ENCODE data around the gene DTNBP1.
A peak's percentile ranks its signal among the peaks of the same experiment; 100 is the strongest.

Gene DTNBP1

DNA sequence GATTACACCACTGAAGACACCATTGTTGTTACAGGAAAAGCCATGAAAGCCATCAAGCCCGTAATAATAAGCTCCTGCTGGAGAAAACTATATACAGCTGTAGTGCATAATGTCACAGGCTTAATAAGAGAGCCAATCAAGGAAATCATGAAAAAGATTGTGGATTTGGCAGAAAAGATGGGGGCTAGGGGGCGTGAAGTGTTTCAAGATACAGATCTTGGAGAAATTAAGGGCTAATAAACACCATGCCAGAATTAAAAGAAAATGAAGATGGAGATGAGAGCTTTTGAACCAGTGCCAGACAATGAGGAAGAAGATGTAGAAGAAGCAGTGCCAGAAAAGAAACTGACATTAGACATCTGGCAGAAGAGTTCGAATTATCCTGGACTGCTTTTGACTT is 43.2 kb upstream of the DTNBP1 start:
- Histone ChIP-seq H3K79me2 (ENCODE audit: low read length) (no peaks in the 10 kb centered on the region), H3K9me2 (replicated peaks; ENCODE audit: insufficient read depth, low read length) (no peaks in the 10 kb centered on the region), H2AFZ (ENCODE audit: low read length) (no peak overlapping the region), H4K20me1 (ENCODE audit: insufficient read depth, low read length) (no peaks in the 10 kb centered on the region), H3K4me3 (ENCODE audit: low read length) (no peak overlapping the region), H3K4me1 (ENCODE audit: low read length) (no peaks in the 10 kb centered on the region), H3F3A (ENCODE audit: insufficient read depth, low read length) (no peaks in the 10 kb centered on the region), H3K27me3 (replicated peaks; ENCODE audit: insufficient read depth, low read length) (no peaks in the 10 kb centered on the region), H3K27ac (ENCODE audit: low read length) (no peak overlapping the region), H3K9me3 (replicated peaks; ENCODE audit: insufficient read depth, low read length) (no peaks in the 10 kb centered on the region), H3K9ac (ENCODE audit: low read length) (no peak overlapping the region), H3K4me2 (ENCODE audit: low read depth, low read length) (no peak overlapping the region), H3K36me3 (replicated peaks; ENCODE audit: insufficient read depth, low read length) (no peaks in the 10 kb centered on the region)
- no peak for TF ChIP-seq EZH2 (optimal IDR thresholded peaks at IDR 0.05; ENCODE audit: low read depth, low read length)
- no peak for TF ChIP-seq EZH2phosphoT487 (IDR thresholded peaks at IDR 0.05; ENCODE audit: low read length)
- TF ChIP-seq, protein P1, sequence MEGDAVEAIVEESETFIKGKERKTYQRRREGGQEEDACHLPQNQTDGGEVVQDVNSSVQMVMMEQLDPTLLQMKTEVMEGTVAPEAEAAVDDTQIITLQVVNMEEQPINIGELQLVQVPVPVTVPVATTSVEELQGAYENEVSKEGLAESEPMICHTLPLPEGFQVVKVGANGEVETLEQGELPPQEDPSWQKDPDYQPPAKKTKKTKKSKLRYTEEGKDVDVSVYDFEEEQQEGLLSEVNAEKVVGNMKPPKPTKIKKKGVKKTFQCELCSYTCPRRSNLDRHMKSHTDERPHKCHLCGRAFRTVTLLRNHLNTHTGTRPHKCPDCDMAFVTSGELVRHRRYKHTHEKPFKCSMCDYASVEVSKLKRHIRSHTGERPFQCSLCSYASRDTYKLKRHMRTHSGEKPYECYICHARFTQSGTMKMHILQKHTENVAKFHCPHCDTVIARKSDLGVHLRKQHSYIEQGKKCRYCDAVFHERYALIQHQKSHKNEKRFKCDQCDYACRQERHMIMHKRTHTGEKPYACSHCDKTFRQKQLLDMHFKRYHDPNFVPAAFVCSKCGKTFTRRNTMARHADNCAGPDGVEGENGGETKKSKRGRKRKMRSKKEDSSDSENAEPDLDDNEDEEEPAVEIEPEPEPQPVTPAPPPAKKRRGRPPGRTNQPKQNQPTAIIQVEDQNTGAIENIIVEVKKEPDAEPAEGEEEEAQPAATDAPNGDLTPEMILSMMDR (IDR thresholded peaks at IDR 0.05; ENCODE audit: low read length): no peak
- DNase-seq: no peak

DNA sequence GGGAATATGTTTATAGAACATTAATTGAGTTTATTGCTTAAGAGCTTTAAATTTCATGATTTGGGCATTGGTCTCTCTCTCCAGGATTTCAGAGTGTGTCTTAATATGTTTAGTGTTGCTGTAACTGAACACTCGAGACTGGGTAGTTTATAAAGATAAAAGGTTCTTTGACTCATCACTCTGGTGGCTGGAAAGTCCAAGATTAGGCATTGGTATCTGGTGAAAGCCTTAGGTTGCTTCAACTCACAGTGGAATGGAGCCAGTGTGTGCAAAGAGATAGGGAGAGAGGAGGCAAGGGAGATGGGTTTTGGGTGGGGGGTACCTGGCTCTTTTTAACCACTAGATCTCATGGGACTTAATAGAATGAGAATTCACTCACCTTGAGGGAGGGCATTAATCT is 35.6 kb upstream of the DTNBP1 start:
- H3F3A ChIP-seq (ENCODE audit: insufficient read depth, low read length): no peaks in the 10 kb centered on the region
- no peak overlapping the region for H3K4me2 ChIP-seq (ENCODE audit: low read depth, low read length)
- no peak for DNase-seq
- H3K27me3 ChIP-seq (replicated peaks; ENCODE audit: insufficient read depth, low read length): no peaks in the 10 kb centered on the region
- H3K27ac ChIP-seq (ENCODE audit: low read length): no peak overlapping the region
- H3K4me1 ChIP-seq (ENCODE audit: low read length): no peaks in the 10 kb centered on the region
- TF ChIP-seq EZH2phosphoT487 (IDR thresholded peaks at IDR 0.05; ENCODE audit: low read length): no peak
- no peaks in the 10 kb centered on the region for H3K9me2 ChIP-seq (replicated peaks; ENCODE audit: insufficient read depth, low read length)
- H2AFZ ChIP-seq (ENCODE audit: low read length): no peak overlapping the region
- H3K36me3 ChIP-seq (replicated peaks; ENCODE audit: insufficient read depth, low read length): no peaks in the 10 kb centered on the region
- H4K20me1 ChIP-seq (ENCODE audit: insufficient read depth, low read length): no peaks in the 10 kb centered on the region
- no peak overlapping the region for H3K4me3 ChIP-seq (ENCODE audit: low read length)
- H3K9ac ChIP-seq (ENCODE audit: low read length): no peak overlapping the region
- H3K9me3 ChIP-seq (replicated peaks; ENCODE audit: insufficient read depth, low read length): no peaks in the 10 kb centered on the region
- H3K79me2 ChIP-seq (ENCODE audit: low read length): no peaks in the 10 kb centered on the region

DNA sequence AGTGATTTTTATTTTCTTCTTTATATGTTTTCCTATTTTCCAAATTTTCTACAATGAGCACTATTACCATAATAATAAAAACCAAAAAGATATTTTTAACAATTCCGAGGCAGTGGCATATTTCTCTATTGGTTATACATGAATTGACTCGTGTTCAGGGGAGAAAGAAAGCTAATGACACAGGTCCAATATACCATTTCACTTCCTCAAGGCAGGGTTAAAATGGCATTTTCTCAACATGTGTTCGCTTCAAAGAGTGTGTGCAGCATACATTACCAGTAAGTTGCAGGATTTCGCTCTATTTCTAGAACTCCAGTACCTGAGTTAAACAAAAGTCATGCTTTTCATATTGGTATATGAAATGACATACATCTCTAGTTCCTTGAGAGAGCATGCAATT is 35.1 kb upstream of the DTNBP1 start:
- no peak for DNase-seq
- no peaks in the 10 kb centered on the region for H3K36me3 ChIP-seq (replicated peaks; ENCODE audit: insufficient read depth, low read length)
- H3K4me2 ChIP-seq (ENCODE audit: low read depth, low read length): no peak overlapping the region
- H4K20me1 ChIP-seq (ENCODE audit: insufficient read depth, low read length): no peaks in the 10 kb centered on the region
- no peak overlapping the region for H3K4me3 ChIP-seq (ENCODE audit: low read length)
- no peak overlapping the region for H2AFZ ChIP-seq (ENCODE audit: low read length)
- no peaks in the 10 kb centered on the region for H3K9me2 ChIP-seq (replicated peaks; ENCODE audit: insufficient read depth, low read length)
- no peaks in the 10 kb centered on the region for H3K27me3 ChIP-seq (replicated peaks; ENCODE audit: insufficient read depth, low read length)
- no peak overlapping the region for H3K27ac ChIP-seq (ENCODE audit: low read length)
- H3K9me3 ChIP-seq (replicated peaks; ENCODE audit: insufficient read depth, low read length): no peaks in the 10 kb centered on the region
- no peak overlapping the region for H3K9ac ChIP-seq (ENCODE audit: low read length)
- no peaks in the 10 kb centered on the region for H3F3A ChIP-seq (ENCODE audit: insufficient read depth, low read length)
- TF ChIP-seq EZH2 (optimal IDR thresholded peaks at IDR 0.05; ENCODE audit: low read depth, low read length) (no peak), EZH2phosphoT487 (IDR thresholded peaks at IDR 0.05; ENCODE audit: low read length) (no peak)
- TF ChIP-seq, protein P1 (IDR thresholded peaks at IDR 0.05; ENCODE audit: low read length): no peak
- no peaks in the 10 kb centered on the region for H3K4me1 ChIP-seq (ENCODE audit: low read length)
- no peaks in the 10 kb centered on the region for H3K79me2 ChIP-seq (ENCODE audit: low read length)

DNA sequence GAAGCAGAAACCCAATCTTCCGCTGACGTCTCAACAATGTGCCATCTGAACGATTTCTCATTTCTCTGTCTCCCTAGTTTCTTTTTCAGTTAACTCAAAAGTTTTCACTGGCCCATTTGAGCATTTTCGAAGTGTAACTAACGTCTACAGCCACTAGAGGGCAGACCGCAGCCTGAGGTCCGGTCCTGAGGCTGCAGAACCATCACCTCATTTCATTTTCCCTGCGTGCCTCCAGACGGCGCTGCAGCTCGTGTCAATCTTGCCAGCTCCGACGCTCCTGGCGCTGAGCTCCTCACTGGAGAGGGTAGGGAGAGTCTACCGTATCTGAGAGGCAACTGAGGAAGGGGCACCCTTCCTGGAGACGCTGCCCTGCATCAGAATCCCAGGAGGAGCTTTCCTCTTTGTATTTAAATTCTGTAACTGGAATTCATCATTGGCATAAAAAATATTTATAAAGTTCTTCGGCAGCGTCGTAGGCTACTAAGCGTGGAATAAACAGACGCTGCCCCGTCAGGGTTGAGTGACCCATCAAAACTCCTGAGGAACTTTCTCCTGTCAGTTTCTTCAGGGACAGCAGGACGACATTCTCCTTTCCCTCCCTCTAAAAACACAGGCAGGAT is 28.5 kb upstream of the DTNBP1 start:
- peaks cover 6% of the 10 kb centered on the region for H3K4me1 ChIP-seq (ENCODE audit: low read length)
- peak overlapping the region; percentile 47 for H3K4me3 ChIP-seq (ENCODE audit: low read length)
- no peaks in the 10 kb centered on the region for H3K27me3 ChIP-seq (replicated peaks; ENCODE audit: insufficient read depth, low read length)
- no peaks in the 10 kb centered on the region for H3K9me3 ChIP-seq (replicated peaks; ENCODE audit: insufficient read depth, low read length)
- no peaks in the 10 kb centered on the region for H3K36me3 ChIP-seq (replicated peaks; ENCODE audit: insufficient read depth, low read length)
- H3K9ac ChIP-seq (ENCODE audit: low read length): peak overlapping the region; percentile 21; the same call in 1 of the 2 replicates
- TF ChIP-seq EZH2phosphoT487 (IDR thresholded peaks at IDR 0.05; ENCODE audit: low read length): no peak
- TF ChIP-seq, protein P1 (IDR thresholded peaks at IDR 0.05; ENCODE audit: low read length): peak; percentile 99
- H3K79me2 ChIP-seq (ENCODE audit: low read length): no peaks in the 10 kb centered on the region
- no peaks in the 10 kb centered on the region for H3F3A ChIP-seq (ENCODE audit: insufficient read depth, low read length)
- no peak overlapping the region for H3K27ac ChIP-seq (ENCODE audit: low read length)
- no peaks in the 10 kb centered on the region for H3K9me2 ChIP-seq (replicated peaks; ENCODE audit: insufficient read depth, low read length)
- peak overlapping the region; percentile 67 for H3K4me2 ChIP-seq (ENCODE audit: low read depth, low read length)
- H2AFZ ChIP-seq (ENCODE audit: low read length): peak overlapping the region; percentile 53
- no peaks in the 10 kb centered on the region for H4K20me1 ChIP-seq (ENCODE audit: insufficient read depth, low read length)
- DNase-seq: peak; percentile 90
